H1 (cell line): Measurements from ENCODE around the gene DNAJC6. TPM values are rescaled to one million over a fixed set of nuclear protein-coding genes. Genes with fewer than 3 reads are reported as not detected.
A peak's percentile ranks its signal among the peaks of the same experiment; 100 is the strongest.

ENCODE experiments used
- KDM4A ChIP-seq: IDR thresholded peaks from one replicate; pipeline ENCODE4 v1.7.1; 2012; ENCODE audit warnings: low read depth, mild to moderate bottlenecking, moderate library complexity, low read length, inconsistent platforms; ENCODE audit not compliant: severe bottlenecking
- POU5F1 ChIP-seq: IDR thresholded peaks from 2 replicates; pipeline ENCODE4 v1.6.1; 2011; ENCODE audit warnings: low read depth, mild to moderate bottlenecking, low read length, moderate library complexity
- SIN3A ChIP-seq, 2 experiments: IDR thresholded peaks in 1 of 2; conservative IDR thresholded peaks in 1 of 2; 2 replicates each; pipeline ENCODE4 v1.6.1; 2011 to 2012; ENCODE audit warnings: low read length in 2 of 2, improper control_type of control experiment in 1 of 2, low read depth in 1 of 2, mild to moderate bottlenecking in 1 of 2
- TEAD4 ChIP-seq: IDR thresholded peaks from 2 replicates; pipeline ENCODE4 v1.6.1; 2012; ENCODE audit warnings: low read depth, low read length, inconsistent platforms, mixed read lengths
- polyA plus RNA-seq, 7 experiments: library from polyadenylated mRNA; depleted of rRNA in 3 of 7; stranded (reverse) in 5 of 7; unstranded in 2 of 7; fragments of >200 nt in 5 of 7; fragments of 200-250 nt in 2 of 7; gene quantifications; 1 replicate in 5 of 7; 2 replicates in 1 of 7; 4 replicates in 1 of 7; pipeline versions ENCODE4 v1.2.1 to v1.2.3, GENCODE V29; 2011 to 2013; ENCODE audit warnings: missing spikeins in 2 of 7, mixed read lengths in 2 of 7
- total RNA-seq: library from RNA; stranded (reverse); fragmentation: NEBNext Ultra II Directional; extraction: Animal tissue kit (Norgen Biotek cat#: 25700); gene quantifications from 2 replicates; pipeline ENCODE4 v1.2.1, GENCODE V29; 2021

The DNAJC6 gene
- total and polyA plus RNA-seq, 2 of the 8 experiments (the other 6 are each of a cell fraction or from before 2014, with no cell fraction given) = 1.6 to 3.0 TPM

DNA sequence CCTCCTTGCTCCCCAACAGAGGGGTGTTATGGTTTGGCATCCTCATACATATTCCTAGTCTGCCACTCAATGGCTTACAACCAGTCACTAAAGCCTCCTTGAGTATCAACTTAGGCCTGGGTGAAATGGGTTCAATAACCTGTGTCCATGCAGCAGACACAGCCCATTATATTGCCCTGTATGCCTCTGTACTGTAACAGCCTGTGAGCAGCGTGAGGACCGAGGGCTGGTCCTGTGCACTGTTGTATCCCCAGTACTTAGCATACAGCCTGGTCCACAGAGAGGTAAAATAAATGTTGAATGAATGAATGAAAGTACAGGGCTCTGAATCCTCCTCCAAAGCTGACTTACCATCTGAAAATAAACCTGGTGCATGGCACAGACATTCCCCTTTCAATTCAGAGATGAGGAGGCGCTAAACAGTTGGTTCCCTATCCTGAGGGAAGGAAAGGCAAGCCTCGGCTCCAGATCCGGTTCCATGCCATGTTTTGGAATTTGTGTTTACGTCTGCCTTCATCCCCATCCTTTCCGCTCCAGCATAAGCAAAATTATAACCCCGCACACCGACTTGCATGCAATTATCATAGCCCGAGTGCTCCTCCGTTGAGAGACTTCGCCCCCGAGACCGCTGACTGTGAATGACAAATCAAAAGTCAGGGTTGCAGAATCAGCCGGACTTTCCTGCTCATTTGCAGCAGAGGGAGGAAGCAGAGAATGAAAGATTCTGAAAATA lies 45.0 kb upstream of the DNAJC6 start (continued):
- peak; percentile 80 for TF ChIP-seq TEAD4
- TF ChIP-seq SIN3A (conservative IDR thresholded peaks at IDR 0.05 in 1 of 2, IDR thresholded peaks at IDR 0.05 in 1 of 2; ENCODE audit: low read depth in 1 of 2, low read length in 2 of 2) = 0 out of 4 replicates have a peak, but pooled peaks of 1 of the 2 experiments have one; percentile 37
- no peak for TF ChIP-seq POU5F1
- peak; percentile 28 for TF ChIP-seq KDM4A
- TF ChIP-seq, all 59 proteins: peak for 15
